ENCODE data around the gene SCAMP4. TPM values are rescaled to one million over a fixed set of nuclear protein-coding genes. Genes with fewer than 3 reads are reported as not detected.

SCAMP4 gene
- total RNA-seq, 1 donor from 2014 or later = 17.5 TPM

- no peak for DNase-seq
These were observed 7.7 kb downstream of the SCAMP4 start for GRCh38 chr19:1912760-1913505.

GRCh38 chr19:1913781-1914577 lies 8.8 kb downstream of the SCAMP4 start:
- DNase-seq = no peak

- no peak for DNase-seq
These were observed 9.7 kb downstream of the SCAMP4 start for GRCh38 chr19:1914826-1915341.

GRCh38 chr19:1917146-1917545 lies 11.9 kb downstream of the SCAMP4 start:
- DNase-seq = no peak

GRCh38 chr19:1917926-1918325 lies 12.7 kb downstream of the SCAMP4 start:
- DNase-seq = no peak

GRCh38 chr19:1918975-1919374 lies 13.8 kb downstream of the SCAMP4 start:
- DNase-seq = no peak

- DNase-seq = no peak
These were observed 15.4 kb downstream of the SCAMP4 start for GRCh38 chr19:1920644-1921043.

GRCh38 chr19:1921326-1921725 lies 16.1 kb downstream of the SCAMP4 start:
- no peak for DNase-seq

GRCh38 chr19:1921825-1922224 lies 16.6 kb downstream of the SCAMP4 start:
- DNase-seq = no peak

GRCh38 chr19:1922803-1923202 lies 17.6 kb downstream of the SCAMP4 start:
- DNase-seq = no peak

- no peak for DNase-seq
These were observed 18.1 kb downstream of the SCAMP4 start for GRCh38 chr19:1923319-1923718.

- DNase-seq = no peak
These were observed 19.2 kb downstream of the SCAMP4 start for GRCh38 chr19:1924320-1924961.

GRCh38 chr19:1925544-1925943 lies 20.3 kb downstream of the SCAMP4 start:
- no peak for DNase-seq

GRCh38 chr19:1929021-1929742 lies 24.0 kb downstream of the SCAMP4 start:
- peak; percentile 15 for DNase-seq

GRCh38 chr19:1931445-1931844 lies 26.2 kb downstream of the SCAMP4 start:
- DNase-seq = no peak

- DNase-seq = no peak
These were observed 27.2 kb downstream of the SCAMP4 start for GRCh38 chr19:1932395-1932794.

- no peak for DNase-seq
These were observed 28.0 kb downstream of the SCAMP4 start for GRCh38 chr19:1933244-1933643.

GRCh38 chr19:1933942-1934341 lies 28.7 kb downstream of the SCAMP4 start:
- DNase-seq = no peak

- DNase-seq = no peak
These were observed 30.4 kb downstream of the SCAMP4 start for GRCh38 chr19:1935484-1936208.

GRCh38 chr19:1936430-1936829 lies 31.2 kb downstream of the SCAMP4 start:
- no peak for DNase-seq

- DNase-seq = no peak
These were observed 31.9 kb downstream of the SCAMP4 start for GRCh38 chr19:1936916-1937610.
